WTC11 (cell line): ENCODE measurements around the gene MEIS2. TPM values are rescaled to one million over a fixed set of nuclear protein-coding genes. Genes with fewer than 3 reads are reported as not detected.
"Not testable (repeated sequence)": the region's sequence is repeated elsewhere in the genome, so short reads cannot be mapped to it uniquely, and the experiment has no call there.

ENCODE experiments used
- ATAC-seq: fragments of 200-7000 bp; cut with Tn5 transposase; 2 replicates; pipeline ENCODE4 v1.10.0; 2021; ENCODE audit warnings: mild to moderate bottlenecking, moderate library complexity
- CTCF ChIA-PET: fragments of 300-600 bp; sonication (Branson Sonifier 250); formaldehyde crosslinking; loops from one replicate; lab custom pipeline; 2021; ENCODE audit warnings: antibody characterized with exemption; lab: Charles Lee
- POLR2A ChIA-PET: fragments of 350-600 bp; sonication (Branson Sonifier 250); formaldehyde crosslinking; loops from one replicate; lab custom pipeline; 2021; ENCODE audit warnings: antibody characterized with exemption; lab: Charles Lee
- DNase-seq: peaks from one replicate; pipeline ENCODE4 v3.0.0; 2021; ENCODE audit warnings: low spot score
- H3K27ac Mint-ChIP-seq: 2 replicates; pipeline ENCODE4 v1.8.0; 2021; ENCODE audit warnings: mixed read lengths
- H3K27me3 Mint-ChIP-seq: 2 replicates; pipeline ENCODE4 v1.8.0; 2021; ENCODE audit warnings: low read depth, mild to moderate bottlenecking, moderate library complexity, mixed read lengths
- H3K36me3 Mint-ChIP-seq: 2 replicates; pipeline ENCODE4 v1.8.0; 2021; ENCODE audit warnings: mixed read lengths
- H3K4me1 Mint-ChIP-seq: 2 replicates; pipeline ENCODE4 v1.8.0; 2022; ENCODE audit warnings: mixed read lengths
- H3K4me3 Mint-ChIP-seq: 2 replicates; pipeline ENCODE4 v1.8.0; 2021; ENCODE audit warnings: mild to moderate bottlenecking, moderate library complexity, mixed read lengths
- H3K9me3 Mint-ChIP-seq: 2 replicates; pipeline ENCODE4 v1.8.0; 2021; ENCODE audit warnings: mixed read lengths
- ATF6 ChIP-seq: sonication (generic); formaldehyde crosslinking; IDR thresholded peaks from 2 replicates; pipeline ENCODE4 v1.8.1; 2023; ENCODE audit warnings: mild to moderate bottlenecking, missing genetic modification reagents
- E2F4 ChIP-seq: sonication (generic); formaldehyde crosslinking; IDR thresholded peaks from 2 replicates; pipeline ENCODE4 v1.8.1; 2022; ENCODE audit warnings: low read depth, mild to moderate bottlenecking, moderate library complexity, missing genetic modification reagents, borderline replicate concordance
- E2F5 ChIP-seq: sonication (generic); formaldehyde crosslinking; IDR thresholded peaks from 2 replicates; pipeline ENCODE4 v1.8.1; 2022; ENCODE audit warnings: mild to moderate bottlenecking, moderate library complexity, missing genetic modification reagents
- ESRRA ChIP-seq: sonication (generic); formaldehyde crosslinking; IDR thresholded peaks from 2 replicates; pipeline ENCODE4 v1.8.1; 2022; ENCODE audit warnings: mild to moderate bottlenecking, missing genetic modification reagents, borderline replicate concordance
- FOXJ3 ChIP-seq: sonication (generic); formaldehyde crosslinking; IDR thresholded peaks from 2 replicates; pipeline ENCODE4 v1.9.0; 2021; ENCODE audit warnings: missing genetic modification reagents, mild to moderate bottlenecking, borderline replicate concordance
- FOXP1 ChIP-seq: sonication (generic); formaldehyde crosslinking; IDR thresholded peaks from 2 replicates; pipeline ENCODE4 v1.8.0; 2022; ENCODE audit warnings: missing genetic modification reagents, mild to moderate bottlenecking, moderate library complexity, borderline replicate concordance
- FOXP4 ChIP-seq: sonication (generic); formaldehyde crosslinking; IDR thresholded peaks from 2 replicates; pipeline ENCODE4 v1.8.0; 2022; ENCODE audit warnings: mild to moderate bottlenecking, missing genetic modification reagents
- HMGA2 ChIP-seq: fragments of 250-450 bp; sonication (Bioruptor Pico); IDR thresholded peaks from 2 replicates; pipeline ENCODE4 v1.4.0; 2021; ENCODE audit warnings: mild to moderate bottlenecking, moderate library complexity
- JAZF1 ChIP-seq: fragments of 250-450 bp; sonication (Bioruptor Pico); IDR thresholded peaks from 2 replicates; pipeline ENCODE4 v1.9.0; 2021; ENCODE audit warnings: moderate library complexity, mild to moderate bottlenecking, inconsistent platforms
- JUN ChIP-seq: sonication (generic); formaldehyde crosslinking; IDR thresholded peaks from 2 replicates; pipeline ENCODE4 v1.8.0; 2023; ENCODE audit warnings: mild to moderate bottlenecking, missing genetic modification reagents
- PRDM15 ChIP-seq: sonication (generic); formaldehyde crosslinking; IDR thresholded peaks from 2 replicates; pipeline ENCODE4 v1.8.0; 2022; ENCODE audit warnings: missing genetic modification reagents
- RORB ChIP-seq: fragments of 250-450 bp; sonication (Bioruptor Pico); IDR thresholded peaks from 2 replicates; pipeline ENCODE4 v1.9.0; 2021; ENCODE audit warnings: mild to moderate bottlenecking
- SP1 ChIP-seq: sonication (generic); formaldehyde crosslinking; conservative IDR thresholded peaks from 2 replicates; pipeline ENCODE4 v1.8.1; 2022; ENCODE audit warnings: missing genetic modification reagents
- TCF7 ChIP-seq: sonication (generic); formaldehyde crosslinking; IDR thresholded peaks from 2 replicates; pipeline ENCODE4 v1.8.0; 2022; ENCODE audit warnings: mild to moderate bottlenecking, low read depth, missing genetic modification reagents, moderate library complexity
- USF2 ChIP-seq: sonication (generic); formaldehyde crosslinking; IDR thresholded peaks from 2 replicates; pipeline ENCODE4 v1.8.1; 2023; ENCODE audit warnings: mild to moderate bottlenecking, missing genetic modification reagents, moderate library complexity
- ZNF263 ChIP-seq: sonication (generic); formaldehyde crosslinking; IDR thresholded peaks from 2 replicates; pipeline ENCODE4 v1.8.1; 2022; ENCODE audit warnings: low read depth, mild to moderate bottlenecking, moderate library complexity, missing genetic modification reagents
- total RNA-seq: library from RNA; stranded (reverse); gene quantifications from 3 replicates; pipeline ENCODE4 v1.2.3, GENCODE V29; 2021

Gene MEIS2
- total RNA-seq, 1 experiment from 2014 or later, result 0.57 TPM

GRCh38 chr15:36982430-36982829 is 117.9 kb downstream of the MEIS2 start:
- DNase-seq (no peak), ATAC-seq (no peak)
- CTCF ChIA-PET, result no interaction called here
- no peaks in the 10 kb centered on the region for H3K27me3 Mint-ChIP-seq
- H3K9me3 Mint-ChIP-seq, result peaks cover 50% of the 10 kb centered on the region
- TF ChIP-seq E2F5 (CRISPR knock-in tag) (no peak), USF2 (CRISPR knock-in tag) (no peak), ZNF263 (no peak), ESRRA (CRISPR knock-in tag) (no peak), E2F4 (CRISPR knock-in tag) (no peak), SP1 (CRISPR knock-in tag) (no peak), HMGA2 (CRISPR knock-in tag) (no peak)
- H3K4me3 Mint-ChIP-seq, result no peak overlapping the region
- peaks cover 14% of the 10 kb centered on the region for H3K4me1 Mint-ChIP-seq
- POLR2A ChIA-PET, result no interaction called here
- no peak overlapping the region for H3K27ac Mint-ChIP-seq
- peaks cover 13% of the 10 kb centered on the region for H3K36me3 Mint-ChIP-seq

GRCh38 chr15:36980281-36980680 is 120.1 kb downstream of the MEIS2 start:
- CTCF ChIA-PET, H3K27me3 Mint-ChIP-seq, DNase-seq, POLR2A ChIA-PET, H3K4me1 Mint-ChIP-seq, H3K27ac Mint-ChIP-seq, ATAC-seq, H3K4me3 Mint-ChIP-seq: not testable (repeated sequence)
- H3K36me3 Mint-ChIP-seq, result peaks cover 13% of the 10 kb centered on the region
- H3K9me3 Mint-ChIP-seq, result peaks cover 50% of the 10 kb centered on the region

GRCh38 chr15:36978625-36979024 is 121.7 kb downstream of the MEIS2 start:
- H3K27me3 Mint-ChIP-seq, result no peaks in the 10 kb centered on the region
- H3K9me3 Mint-ChIP-seq, result peaks cover 33% of the 10 kb centered on the region
- DNase-seq (no peak), ATAC-seq (no peak)
- no peak overlapping the region for H3K27ac Mint-ChIP-seq
- peaks cover 7% of the 10 kb centered on the region for H3K4me1 Mint-ChIP-seq
- H3K36me3 Mint-ChIP-seq, result peaks cover 4% of the 10 kb centered on the region
- POLR2A ChIA-PET, result no interaction called here
- no peak overlapping the region for H3K4me3 Mint-ChIP-seq
- CTCF ChIA-PET, result no interaction called here
- no peak for TF ChIP-seq FOXJ3
- no peak for TF ChIP-seq PRDM15 (CRISPR knock-in tag)
- no peak for TF ChIP-seq HMGA2 (CRISPR knock-in tag)
- no peak for TF ChIP-seq ATF6 (CRISPR knock-in tag)
- no peak for TF ChIP-seq FOXP4 (CRISPR knock-in tag)
- TF ChIP-seq JUN (CRISPR knock-in tag), result no peak
- no peak for TF ChIP-seq TCF7 (CRISPR knock-in tag)
- no peak for TF ChIP-seq FOXP1 (CRISPR knock-in tag)
- no peak for TF ChIP-seq RORB (CRISPR knock-in tag)
- TF ChIP-seq JAZF1, result no peak
